Cardiac fibroblast (primary cell): Measurements from ENCODE around the gene MACF1.
A peak's percentile ranks its signal among the peaks of the same experiment; 100 is the strongest.

Source experiments
- DNase-seq, 2 donors: peaks; one replicate each; pipeline versions ENCODE4 v3.0.0 to v3.0.0-alpha.2; 2010; ENCODE audit warnings: low read depth in 2 of 2
- H3K4me3 ChIP-seq, 2 donors: replicated peaks in 1 of 2; 1 replicate in 1 of 2; 2 replicates in 1 of 2; pipeline ENCODE4 v1.5.1; 2011; ENCODE audit warnings: low read depth in 2 of 2, low read length in 2 of 2, mild to moderate bottlenecking in 2 of 2, moderate library complexity in 1 of 2
- CTCF ChIP-seq: IDR thresholded peaks from one replicate; pipeline ENCODE4 v1.5.1; 2011; ENCODE audit warnings: low read depth, mild to moderate bottlenecking, low read length, inconsistent platforms

MACF1 gene

GRCh38 chr1:39214998-39215873 is 10.7 kb downstream of the MACF1 start:
- DNase-seq, result no peak
- no peak for TF ChIP-seq CTCF
- H3K4me3 ChIP-seq, result no peak overlapping the region

GRCh38 chr1:39216771-39217170 is 12.3 kb downstream of the MACF1 start:
- TF ChIP-seq CTCF, result no peak
- H3K4me3 ChIP-seq, result no peak overlapping the region
- no peak for DNase-seq

- TF ChIP-seq CTCF, result no peak
- DNase-seq, result no peak
- no peak overlapping the region for H3K4me3 ChIP-seq
Measured at GRCh38 chr1:39220891-39221870, 16.7 kb downstream of the MACF1 start.

GRCh38 chr1:39224295-39224829 is 19.9 kb downstream of the MACF1 start:
- no peak overlapping the region for H3K4me3 ChIP-seq
- DNase-seq, result peak in 1 of 2 donors; percentile 22
- TF ChIP-seq CTCF, result no peak

GRCh38 chr1:39226836-39227235 is 22.3 kb downstream of the MACF1 start:
- H3K4me3 ChIP-seq, result no peak overlapping the region
- TF ChIP-seq CTCF, result no peak

GRCh38 chr1:39228252-39228651 is 23.8 kb downstream of the MACF1 start:
- TF ChIP-seq CTCF, result no peak
- no peak overlapping the region for H3K4me3 ChIP-seq
- no peak for DNase-seq

More at GRCh38 chr1:39226836-39227235, 22.3 kb downstream of the MACF1 start:
- DNase-seq, result no peak
